Adrenal gland (tissue), 5 donors: ENCODE data around the gene FCRL5.

Experiments
- POLR2A ChIP-seq, 2 donors: fragments of 450-650 bp; IDR thresholded peaks; one replicate each; pipeline ENCODE4 v1.6.1; 2017; ENCODE audit warnings: antibody characterized with exemption in 2 of 2, mild to moderate bottlenecking in 2 of 2, moderate library complexity in 1 of 2
- TF ChIP-seq, protein P1 (sequence below), 6 experiments: fragments of 450-650 bp in 4 of 6; fragments of 200-600 bp in 2 of 6; sonication (generic) in 1 of 6; IDR thresholded peaks; 1 replicate in 5 of 6; 2 replicates in 1 of 6; pipeline versions ENCODE4 v1.5.1 to v1.8.0; 2016 to 2021; ENCODE audit warnings: antibody characterized with exemption in 6 of 6, mild to moderate bottlenecking in 2 of 6, moderate library complexity in 1 of 6
- donor health status: DM: no; HTN: no; CAD: no.

DNA sequence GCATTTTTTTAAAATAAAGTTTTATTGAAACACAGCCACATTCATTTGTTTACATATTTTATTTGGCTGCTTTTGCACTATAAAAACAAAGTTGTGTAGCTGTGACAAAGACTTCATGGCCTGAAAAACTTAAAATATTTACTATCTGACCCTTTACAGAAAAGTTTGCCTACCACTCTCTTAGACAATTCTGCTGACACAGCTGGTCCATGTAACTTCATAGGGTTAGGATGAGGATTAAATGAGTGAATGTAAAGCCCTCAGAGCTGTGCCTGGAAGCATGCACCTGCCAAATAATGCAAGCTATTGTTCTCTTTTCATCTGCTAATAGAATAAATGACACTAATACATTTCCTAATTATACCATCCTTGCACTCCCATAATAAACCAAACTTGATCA is 67.7 kb downstream of the FCRL5 start:
- TF ChIP-seq, protein P1, sequence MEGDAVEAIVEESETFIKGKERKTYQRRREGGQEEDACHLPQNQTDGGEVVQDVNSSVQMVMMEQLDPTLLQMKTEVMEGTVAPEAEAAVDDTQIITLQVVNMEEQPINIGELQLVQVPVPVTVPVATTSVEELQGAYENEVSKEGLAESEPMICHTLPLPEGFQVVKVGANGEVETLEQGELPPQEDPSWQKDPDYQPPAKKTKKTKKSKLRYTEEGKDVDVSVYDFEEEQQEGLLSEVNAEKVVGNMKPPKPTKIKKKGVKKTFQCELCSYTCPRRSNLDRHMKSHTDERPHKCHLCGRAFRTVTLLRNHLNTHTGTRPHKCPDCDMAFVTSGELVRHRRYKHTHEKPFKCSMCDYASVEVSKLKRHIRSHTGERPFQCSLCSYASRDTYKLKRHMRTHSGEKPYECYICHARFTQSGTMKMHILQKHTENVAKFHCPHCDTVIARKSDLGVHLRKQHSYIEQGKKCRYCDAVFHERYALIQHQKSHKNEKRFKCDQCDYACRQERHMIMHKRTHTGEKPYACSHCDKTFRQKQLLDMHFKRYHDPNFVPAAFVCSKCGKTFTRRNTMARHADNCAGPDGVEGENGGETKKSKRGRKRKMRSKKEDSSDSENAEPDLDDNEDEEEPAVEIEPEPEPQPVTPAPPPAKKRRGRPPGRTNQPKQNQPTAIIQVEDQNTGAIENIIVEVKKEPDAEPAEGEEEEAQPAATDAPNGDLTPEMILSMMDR (IDR thresholded peaks at IDR 0.05), result no peak
- TF ChIP-seq POLR2A (IDR thresholded peaks at IDR 0.05), result no peak
